Ascending aorta (tissue), 2 donors: ENCODE measurements around the gene MARCHF11. TPM values are rescaled to one million over a fixed set of nuclear protein-coding genes. Genes with fewer than 3 reads are reported as not detected.

Source experiments
- DNase-seq, 2 donors: peaks; one replicate each; pipeline ENCODE4 v3.0.0-alpha.2; 2019; ENCODE audit warnings: low spot score in 2 of 2
- H3K27ac ChIP-seq, 2 donors: fragments of 200-600 bp; sonication (generic); one replicate each; pipeline ENCODE4 v1.5.1; 2016 to 2017; ENCODE audit warnings: mild to moderate bottlenecking in 1 of 2
- H3K27me3 ChIP-seq: fragments of 200-600 bp; sonication (generic); one replicate; pipeline ENCODE4 v1.5.1; 2017
- H3K36me3 ChIP-seq, 2 donors: fragments of 200-600 bp; sonication (generic); one replicate each; pipeline ENCODE4 v1.5.1; 2016
- H3K4me1 ChIP-seq, 2 donors: fragments of 200-600 bp; sonication (generic); one replicate each; pipeline ENCODE4 v1.5.1; 2016 to 2017; ENCODE audit warnings: mild to moderate bottlenecking in 1 of 2
- H3K4me3 ChIP-seq, 2 donors: fragments of 200-600 bp; sonication (generic); one replicate each; pipeline ENCODE4 v1.5.1; 2016 to 2017; ENCODE audit warnings: mild to moderate bottlenecking in 1 of 2
- H3K9me3 ChIP-seq, 2 donors: fragments of 200-600 bp; sonication (generic); one replicate each; pipeline ENCODE4 v1.5.1; 2016
- CTCF ChIP-seq, 3 experiments: fragments of 200-600 bp in 2 of 3; fragments of 450-650 bp in 1 of 3; sonication (generic) in 2 of 3; IDR thresholded peaks; one replicate each; pipeline ENCODE4 v1.5.1; 2016 to 2019; ENCODE audit warnings: antibody characterized with exemption in 3 of 3, mild to moderate bottlenecking in 1 of 3, moderate library complexity in 1 of 3
- intact Hi-C: fragments of 100-400 bp; cut with DNase I; formaldehyde crosslinking; loops from one replicate; pipeline ENCODE4 v1.15.1; 2023
- total RNA-seq: library from RNA; depleted of rRNA; stranded (reverse); fragments of >200 nt; gene quantifications from one replicate; pipeline ENCODE4 v1.1.0, GENCODE V29; 2016

The MARCHF11 gene
- total RNA-seq, 1 donor from 2014 or later, result not detected

GRCh38 chr5:16140944-16141343, 38.6 kb downstream of the MARCHF11 start:
- intact Hi-C loops, result no loop called here
- TF ChIP-seq CTCF (IDR thresholded peaks at IDR 0.05), result no peak

DNA sequence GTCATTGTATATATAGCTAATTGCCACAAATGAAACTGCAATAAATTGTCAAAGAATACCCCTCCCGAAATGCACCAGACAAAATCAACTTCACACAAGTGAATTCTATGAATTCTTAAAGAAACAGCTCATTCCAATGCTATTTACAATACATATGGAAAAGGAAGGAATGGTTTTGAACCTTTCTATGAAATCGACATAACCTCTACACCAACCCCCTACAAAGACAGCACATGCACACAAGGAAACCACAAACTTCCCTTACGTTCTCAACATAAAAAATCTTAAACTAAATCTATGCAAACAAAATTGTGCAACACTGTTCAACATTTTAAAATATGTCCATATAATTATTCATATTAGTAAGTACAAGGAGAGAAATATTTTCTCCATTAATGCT, 39.2 kb downstream of the MARCHF11 start:
- no peaks in the 10 kb centered on the region for H3K4me1 ChIP-seq
- H3K9me3 ChIP-seq, result no peaks in the 10 kb centered on the region
- no peak overlapping the region for H3K27ac ChIP-seq
- H3K4me3 ChIP-seq, result no peak overlapping the region
- TF ChIP-seq CTCF (IDR thresholded peaks at IDR 0.05), result no peak
- no peaks in the 10 kb centered on the region for H3K27me3 ChIP-seq
- no peaks in the 10 kb centered on the region for H3K36me3 ChIP-seq
- no peak for DNase-seq
- intact Hi-C loops, result no loop called here

More at GRCh38 chr5:16140944-16141343, 38.6 kb downstream of the MARCHF11 start:
- H3K36me3 ChIP-seq, result no peaks in the 10 kb centered on the region
- H3K9me3 ChIP-seq, result no peaks in the 10 kb centered on the region
- H3K4me3 ChIP-seq, result no peak overlapping the region
- H3K27ac ChIP-seq, result no peak overlapping the region
- no peaks in the 10 kb centered on the region for H3K27me3 ChIP-seq
- no peak for DNase-seq
- H3K4me1 ChIP-seq, result no peaks in the 10 kb centered on the region

GRCh38 chr5:16137177-16137576, 42.4 kb downstream of the MARCHF11 start:
- no peak for DNase-seq
- Histone ChIP-seq H3K36me3 (no peaks in the 10 kb centered on the region), H3K4me1 (no peaks in the 10 kb centered on the region), H3K4me3 (no peak overlapping the region), H3K27ac (no peak overlapping the region), H3K9me3 (no peaks in the 10 kb centered on the region), H3K27me3 (no peaks in the 10 kb centered on the region)
- TF ChIP-seq CTCF (IDR thresholded peaks at IDR 0.05), result no peak
- intact Hi-C loops, result no loop called here

DNA sequence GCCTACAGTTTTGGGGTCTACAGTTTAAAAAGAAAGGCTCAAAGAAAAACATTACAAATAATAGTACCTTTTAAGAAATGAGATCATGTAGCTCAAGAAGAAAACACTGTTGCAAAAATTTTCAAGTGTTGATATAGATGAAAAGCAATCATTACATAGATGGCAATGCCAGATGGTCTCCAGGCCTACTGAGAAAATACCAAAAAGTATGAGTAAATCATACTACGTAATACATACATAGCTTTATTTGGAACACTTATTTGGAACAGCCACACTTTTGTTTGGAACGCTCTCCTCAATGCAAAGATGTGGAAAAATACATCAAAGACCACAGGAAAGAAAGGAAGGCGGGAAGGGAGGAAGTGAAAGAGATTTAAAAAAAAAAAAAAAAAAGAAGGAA, 44.1 kb downstream of the MARCHF11 start:
- Histone ChIP-seq H3K4me1 (no peaks in the 10 kb centered on the region), H3K9me3 (no peaks in the 10 kb centered on the region), H3K4me3 (no peak overlapping the region), H3K27ac (no peak overlapping the region), H3K27me3 (no peaks in the 10 kb centered on the region), H3K36me3 (no peaks in the 10 kb centered on the region)
- intact Hi-C loops, result no loop called here
- DNase-seq, result no peak
- no peak for TF ChIP-seq CTCF (IDR thresholded peaks at IDR 0.05)

GRCh38 chr5:16135003-16135402, 44.6 kb downstream of the MARCHF11 start:
- no peak for DNase-seq
- no peaks in the 10 kb centered on the region for H3K36me3 ChIP-seq
- H3K27ac ChIP-seq, result no peak overlapping the region
- no peaks in the 10 kb centered on the region for H3K4me1 ChIP-seq
- intact Hi-C loops, result no loop called here
- no peaks in the 10 kb centered on the region for H3K9me3 ChIP-seq
- no peak for TF ChIP-seq CTCF (IDR thresholded peaks at IDR 0.05)
- no peaks in the 10 kb centered on the region for H3K27me3 ChIP-seq
- H3K4me3 ChIP-seq, result no peak overlapping the region

- Histone ChIP-seq H3K9me3 (no peaks in the 10 kb centered on the region), H3K4me1 (no peaks in the 10 kb centered on the region), H3K4me3 (no peak overlapping the region), H3K36me3 (no peaks in the 10 kb centered on the region), H3K27ac (no peak overlapping the region), H3K27me3 (no peaks in the 10 kb centered on the region)
- intact Hi-C loops, result no loop called here
- no peak for DNase-seq
- TF ChIP-seq CTCF (IDR thresholded peaks at IDR 0.05), result no peak
Measured at GRCh38 chr5:16134204-16134603, 45.4 kb downstream of the MARCHF11 start.
